Activated T-cell treated with anti-CD3 and anti-CD28 coated beads, Interleukin-2, amount 50 U/mL, for 48 hours (primary cell): ENCODE results near the gene C11orf98.
"Not testable (repeated sequence)": the region's sequence is repeated elsewhere in the genome, so short reads cannot be mapped to it uniquely, and the experiment has no call there.

Experiments
- DNase-seq, 2 experiments: peaks; one replicate each; pipeline ENCODE4 v3.0.0-alpha.2; 2020

Gene C11orf98

DNA sequence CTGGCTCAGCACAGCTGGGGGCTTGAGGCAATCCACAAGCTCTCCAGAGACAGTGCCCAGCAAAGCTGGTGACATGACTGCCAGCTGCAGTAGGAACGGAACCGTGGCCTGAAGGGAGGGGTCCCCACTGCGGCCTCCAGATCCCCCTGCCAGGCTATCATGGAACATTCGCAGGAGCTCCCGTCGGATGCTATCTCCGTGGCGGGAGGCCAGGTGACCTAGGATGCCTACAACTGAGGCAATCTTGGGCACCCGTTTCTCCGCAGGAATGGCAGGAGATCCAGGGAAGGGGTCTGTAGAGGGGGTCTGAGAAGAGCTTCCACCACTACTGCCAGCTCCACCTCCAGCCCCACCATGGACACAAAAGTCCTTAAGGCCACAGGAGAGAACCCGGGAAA lies 16.0 kb downstream of the C11orf98 start:
- DNase-seq, result no peak

DNA sequence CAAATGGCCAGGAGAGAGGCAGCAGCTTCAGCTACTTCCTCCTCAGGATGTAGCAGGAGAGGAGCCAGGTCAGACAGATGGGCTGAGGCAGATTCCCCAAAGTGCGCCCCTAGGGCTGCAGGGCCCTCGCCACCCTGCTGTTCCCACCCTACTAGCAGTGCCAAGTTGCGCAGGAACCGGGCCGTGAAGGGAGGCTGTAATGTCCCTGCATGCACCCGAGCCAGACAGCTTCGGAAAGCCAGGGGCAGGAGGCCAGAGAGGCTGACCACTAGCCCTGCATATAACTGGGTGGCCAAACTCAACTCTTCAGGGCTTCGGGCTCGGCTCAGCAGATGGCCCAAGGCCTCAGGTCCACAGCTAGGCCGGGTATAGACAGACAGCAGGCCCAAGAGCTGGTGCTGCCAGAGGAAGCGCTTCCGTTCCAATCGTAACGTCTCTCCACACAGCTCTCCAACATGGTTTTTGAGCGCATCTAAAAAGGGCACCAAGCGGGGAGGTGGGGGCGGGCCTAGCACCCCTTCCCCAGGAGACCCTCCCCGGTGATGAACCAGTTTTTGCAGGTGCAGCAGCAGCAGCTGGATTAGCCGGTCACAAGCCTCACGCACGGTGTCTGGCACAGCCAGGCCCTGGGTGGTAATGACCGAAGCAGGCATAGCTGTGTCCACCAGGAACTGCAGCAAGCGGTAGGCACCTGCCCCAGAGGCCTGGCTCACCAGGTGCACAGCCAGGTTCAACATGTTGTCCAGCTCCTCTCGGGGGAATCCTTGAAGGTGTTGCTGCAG lies 16.6 kb downstream of the C11orf98 start:
- no peak for DNase-seq

DNA sequence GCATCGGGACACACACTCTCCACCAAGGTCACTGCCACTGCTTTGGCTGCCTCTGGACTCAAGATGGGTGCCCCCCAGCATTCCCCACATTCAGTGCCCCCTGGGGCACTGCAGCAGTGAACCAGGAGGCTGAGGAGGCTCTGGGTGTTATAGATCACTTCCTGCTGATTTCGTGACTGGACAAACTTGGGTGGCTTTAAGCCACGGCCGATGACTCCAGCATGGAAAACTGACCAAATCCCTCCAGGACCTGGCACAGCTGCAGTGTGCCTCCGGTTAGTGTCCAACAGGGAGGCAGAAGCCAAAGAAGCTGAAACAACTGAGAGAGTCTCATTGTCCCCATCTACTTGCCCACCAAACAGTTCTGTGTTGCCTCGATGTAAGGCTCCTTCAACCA lies 17.4 kb downstream of the C11orf98 start:
- no peak for DNase-seq

DNA sequence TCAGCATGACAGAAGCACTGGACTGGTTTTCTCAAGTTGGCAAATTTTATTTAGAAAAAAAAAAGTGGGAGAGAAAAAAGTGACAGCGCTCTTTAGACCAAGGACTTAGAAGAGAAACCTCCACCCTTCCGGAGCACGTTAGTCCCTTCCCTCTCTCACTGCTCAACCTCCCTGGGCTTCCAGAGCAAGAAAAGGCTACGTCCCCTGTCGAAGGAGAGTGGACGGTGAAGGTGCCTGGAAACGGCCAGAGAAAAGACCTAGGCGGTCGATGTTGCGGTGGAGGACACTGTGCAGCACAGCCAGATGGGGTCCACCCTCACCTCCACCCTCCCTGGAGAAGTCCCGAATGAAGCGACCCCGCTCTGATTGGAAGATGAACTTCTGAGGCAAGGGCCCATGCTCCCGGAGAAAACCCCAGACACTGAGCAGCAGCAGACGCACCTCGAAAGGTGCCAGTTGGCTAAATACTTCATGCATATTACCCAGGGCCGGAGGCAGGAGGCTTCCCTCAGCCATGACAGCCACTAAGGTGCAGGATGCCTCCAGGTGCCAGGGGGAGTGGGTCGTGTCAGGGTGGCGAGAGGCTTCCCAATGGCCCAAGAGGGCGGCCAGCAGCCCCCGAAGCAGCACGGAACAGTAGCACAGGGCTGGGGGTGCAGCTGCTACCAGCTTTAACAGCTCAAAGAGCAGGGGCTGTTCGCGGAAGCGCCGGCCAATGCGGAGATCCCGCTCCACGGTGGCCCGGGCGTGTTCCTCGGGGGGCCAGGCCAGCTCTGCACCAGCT lies 18.0 kb downstream of the C11orf98 start:
- no peak for DNase-seq

DNA sequence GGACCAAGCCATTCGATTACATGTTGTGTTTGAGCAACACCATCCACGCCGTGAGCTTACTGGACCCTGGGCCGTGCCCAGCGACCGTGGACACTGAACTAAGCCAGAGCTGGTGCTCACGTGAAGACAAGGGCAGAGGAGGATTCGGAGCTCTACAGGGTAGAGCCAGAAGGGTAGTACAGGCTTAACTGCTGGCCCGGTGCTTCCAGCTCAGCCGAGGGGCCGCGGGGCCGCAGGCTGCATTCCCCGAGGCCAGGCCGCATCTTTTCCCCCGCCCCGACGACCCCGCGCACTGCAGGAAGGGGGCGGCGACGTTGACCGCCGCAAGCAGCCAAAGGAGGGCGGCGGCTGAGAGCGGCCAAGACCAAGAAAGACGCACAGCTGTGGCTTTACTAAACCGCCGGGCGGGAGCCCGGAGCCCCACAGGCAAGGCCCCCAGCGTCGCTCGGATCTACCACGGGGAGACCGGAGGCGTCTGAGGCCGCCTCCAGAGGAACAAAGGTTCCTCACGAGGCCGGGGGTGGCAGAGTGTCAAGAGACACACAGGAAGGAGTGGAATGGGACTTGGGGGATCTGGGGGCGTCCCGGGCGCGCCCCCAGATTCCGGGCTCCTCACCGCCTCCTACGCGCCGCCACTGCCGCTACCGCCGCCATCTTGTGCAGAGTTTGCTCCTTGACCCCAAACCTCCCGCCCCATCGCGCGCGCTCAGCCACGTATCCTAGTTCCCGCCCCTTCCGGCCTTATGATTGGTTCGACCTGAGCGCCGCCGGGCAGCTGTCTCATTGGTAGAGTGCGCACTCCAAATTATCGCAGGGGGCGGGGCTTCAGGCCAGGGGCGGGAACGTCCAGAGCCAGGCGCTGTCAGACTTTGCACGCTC lies 18.8 kb downstream of the C11orf98 start, which contains the start of gene GANAB:
GANAB (minus strand) TSS at position 668 of the 879 bp plus-strand sequence; CDS start at position 654, 14 bp downstream.
- DNase-seq, result peak; percentile 99 to 100

DNA sequence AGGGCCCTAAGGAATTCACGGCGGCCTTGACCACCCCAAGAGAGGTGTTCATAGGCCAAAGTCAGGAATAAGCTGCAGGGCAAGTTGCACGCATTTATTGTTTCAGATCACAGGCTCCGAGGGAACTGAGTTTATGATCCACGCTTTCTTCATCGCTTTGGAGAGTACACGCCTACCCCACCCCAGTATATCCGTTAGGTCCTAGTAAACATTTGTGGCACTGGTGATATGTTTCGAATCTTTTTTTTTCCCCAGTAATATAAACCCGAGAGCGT lies 19.4 kb downstream of the C11orf98 start:
- DNase-seq, result peak; percentile 33 to 38

DNA sequence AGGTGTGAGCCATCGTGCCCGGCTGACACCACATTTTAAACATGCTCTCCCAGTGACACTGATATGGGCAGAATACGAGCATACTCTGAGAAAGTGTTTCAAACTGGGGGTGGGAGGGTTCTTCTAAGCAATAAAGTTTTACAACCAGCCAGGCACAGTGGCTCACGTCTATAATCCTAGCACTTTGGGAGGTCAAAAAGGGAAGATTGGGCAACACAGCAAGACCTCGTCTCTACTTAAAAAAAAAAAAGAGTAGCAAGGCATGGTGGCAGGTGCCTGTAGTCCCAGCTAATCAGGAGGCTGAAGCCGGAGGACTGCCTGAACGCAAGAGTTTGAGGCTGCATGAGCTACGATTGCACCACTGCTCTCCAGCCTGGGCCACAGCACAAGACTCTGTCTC lies 20.8 kb downstream of the C11orf98 start:
- no peak for DNase-seq

DNA sequence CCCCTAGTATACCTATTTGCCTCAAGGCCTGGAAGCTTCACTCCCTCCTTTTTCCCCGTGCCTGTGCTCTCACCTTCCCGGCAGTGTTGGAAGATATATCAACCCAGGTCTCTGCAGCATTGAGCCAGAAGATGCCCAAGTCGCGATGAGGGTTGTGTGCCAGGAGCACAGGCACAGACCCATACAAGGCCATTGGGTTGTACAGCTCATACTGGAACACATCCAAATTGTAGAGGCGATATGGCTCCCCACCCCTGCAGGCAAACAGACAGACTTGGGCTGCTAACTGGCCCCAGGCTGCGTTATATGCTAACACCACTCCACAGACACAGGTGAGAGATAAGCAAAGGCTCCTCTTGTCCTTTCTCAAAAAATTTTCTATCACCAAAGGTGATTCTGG lies 32.5 kb downstream of the C11orf98 start:
- DNase-seq, result no peak

DNA sequence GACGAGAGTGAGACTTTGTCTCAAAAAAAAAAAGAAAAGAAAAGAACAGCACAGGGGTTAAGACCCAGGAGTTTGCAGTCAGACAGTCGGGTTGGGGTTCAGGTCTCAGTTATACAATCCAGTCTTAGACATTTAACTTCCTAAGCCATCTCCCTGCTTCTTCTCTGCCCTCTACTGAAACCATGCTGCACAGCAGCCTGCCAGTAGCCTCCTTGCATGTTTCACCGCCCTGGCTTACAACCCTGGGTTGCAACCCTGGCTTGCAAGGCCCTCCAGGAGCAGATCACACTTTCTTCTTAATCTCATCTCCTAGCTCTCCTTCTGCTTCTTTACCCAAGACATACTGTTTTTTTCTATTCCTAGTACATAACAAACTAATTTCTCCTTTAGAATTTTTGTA lies 37.3 kb downstream of the C11orf98 start:
- DNase-seq, result no peak

DNA sequence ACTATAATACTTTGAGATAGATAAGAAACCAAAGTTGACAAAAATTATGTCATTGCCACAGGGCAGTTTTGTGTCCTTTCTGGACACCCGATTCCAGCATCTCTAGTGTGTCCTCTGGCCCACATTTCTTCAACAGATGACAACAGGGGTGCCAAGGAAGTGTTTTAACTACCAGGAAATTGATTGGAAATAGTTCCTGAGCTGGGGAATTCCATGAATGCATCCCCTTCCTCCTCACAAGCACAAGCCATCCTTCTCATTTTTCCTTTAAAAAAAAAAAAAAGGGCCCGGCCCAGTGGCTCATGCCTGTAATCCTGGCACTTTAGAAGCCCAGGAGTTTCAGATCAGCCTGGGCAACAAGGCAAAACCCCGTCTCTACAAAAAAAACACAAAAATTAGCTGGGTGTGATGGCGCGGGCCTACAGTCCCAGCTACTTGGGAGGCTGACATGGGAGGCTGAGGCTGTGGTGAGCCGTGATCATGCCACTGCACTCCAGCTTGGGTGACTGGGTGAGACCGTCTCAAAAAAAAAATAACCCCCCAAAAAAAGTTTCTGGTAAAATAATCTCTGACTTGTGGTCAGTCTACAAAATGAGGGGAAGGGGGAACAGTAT lies 42.4 kb downstream of the C11orf98 start:
- DNase-seq, result no peak

DNA sequence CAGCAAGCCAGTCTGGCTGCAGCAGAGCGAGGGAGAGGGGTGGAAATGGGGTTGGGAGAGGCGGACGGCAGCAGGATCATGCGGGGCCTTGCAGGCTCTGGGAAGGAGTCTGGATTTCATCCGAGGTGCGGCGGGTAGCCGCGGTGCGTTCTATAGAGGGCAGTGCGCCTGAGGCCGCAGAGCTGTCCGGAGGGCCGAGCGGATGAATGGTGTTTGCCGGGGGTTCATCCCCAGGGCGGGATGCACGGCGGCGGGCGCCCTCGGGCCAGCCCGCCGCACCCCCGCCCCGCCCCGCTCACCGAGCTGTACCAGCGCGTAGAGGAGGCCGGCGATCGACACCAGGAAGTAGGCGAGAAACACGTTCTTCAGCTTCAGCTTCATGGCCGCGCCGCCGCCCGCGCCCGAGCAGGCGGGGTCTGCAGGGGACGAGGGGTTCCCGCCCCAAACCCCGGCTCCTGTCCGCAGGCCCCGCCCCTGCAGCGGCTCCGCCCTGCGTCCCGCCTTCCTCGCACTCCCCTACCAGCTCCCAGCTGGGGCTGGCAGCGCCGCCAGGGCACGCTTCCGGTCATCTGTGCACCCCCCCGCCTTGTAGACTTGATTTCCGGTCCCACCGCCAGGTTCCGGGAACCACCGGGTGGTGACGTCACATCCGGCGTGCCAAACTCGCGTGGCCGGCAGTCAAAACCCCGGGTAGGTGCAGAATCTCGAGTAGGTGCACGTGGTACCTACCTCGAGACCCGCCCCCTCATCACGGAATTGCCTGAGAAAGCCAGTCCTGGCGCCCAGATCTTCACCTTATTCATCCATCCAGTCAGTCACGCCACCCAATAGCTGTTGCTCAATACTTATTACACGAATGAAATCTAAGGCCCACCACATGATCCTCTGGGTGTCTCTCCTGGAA lies 43.2 kb downstream of the C11orf98 start, which contains the start of gene B3GAT3:
B3GAT3 (minus strand) TSS at position 420 of the 904 bp plus-strand sequence; CDS start at position 381, 39 bp downstream.
- DNase-seq, result peak; percentile 96 to 97

DNA sequence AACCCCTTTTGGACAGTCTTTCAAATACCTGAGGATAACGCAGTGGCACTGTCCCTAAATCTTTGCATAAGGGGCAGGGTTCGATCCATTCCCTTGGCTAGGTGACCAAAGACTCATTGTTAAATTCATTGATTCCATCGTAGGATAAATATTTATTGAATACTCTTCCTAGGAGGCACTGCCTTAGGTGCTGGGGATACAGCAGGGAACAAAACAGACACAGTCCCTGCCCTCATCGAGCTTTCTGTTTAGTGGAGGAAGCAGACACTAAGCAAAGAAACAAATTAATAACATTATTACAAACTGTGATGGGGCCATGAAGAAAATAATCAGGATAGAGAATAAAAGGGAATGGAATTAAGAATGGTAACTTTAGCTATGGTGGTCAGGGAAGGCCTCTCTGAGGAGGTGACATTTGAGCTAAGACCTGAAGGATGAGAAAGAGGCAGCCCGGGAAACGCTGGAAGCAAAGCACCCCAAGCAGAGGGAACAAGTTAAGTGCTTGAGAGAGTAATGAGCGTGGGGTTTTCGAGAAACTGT lies 43.9 kb downstream of the C11orf98 start:
- no peak for DNase-seq

DNA sequence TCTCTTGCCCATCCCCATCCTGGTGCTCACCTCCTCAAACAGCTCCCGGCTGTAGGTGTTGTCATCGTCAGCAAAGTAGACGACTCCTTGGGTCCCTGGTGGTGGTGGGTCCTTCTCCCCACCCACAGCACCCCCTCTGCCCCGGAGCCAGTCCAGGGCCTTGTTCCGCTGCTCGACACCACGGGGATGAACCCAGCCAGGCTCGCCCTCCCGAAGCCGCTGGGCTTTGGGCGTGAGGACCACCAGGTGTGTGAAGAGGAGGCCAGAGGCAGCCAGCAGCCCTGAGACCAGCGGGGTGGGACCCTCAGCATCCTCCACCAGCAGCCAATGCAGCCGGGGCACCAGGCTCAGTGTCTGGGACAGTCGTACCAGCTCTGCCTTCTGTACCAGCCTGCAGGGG lies 48.1 kb downstream of the C11orf98 start:
- not testable (repeated sequence) for DNase-seq

DNA sequence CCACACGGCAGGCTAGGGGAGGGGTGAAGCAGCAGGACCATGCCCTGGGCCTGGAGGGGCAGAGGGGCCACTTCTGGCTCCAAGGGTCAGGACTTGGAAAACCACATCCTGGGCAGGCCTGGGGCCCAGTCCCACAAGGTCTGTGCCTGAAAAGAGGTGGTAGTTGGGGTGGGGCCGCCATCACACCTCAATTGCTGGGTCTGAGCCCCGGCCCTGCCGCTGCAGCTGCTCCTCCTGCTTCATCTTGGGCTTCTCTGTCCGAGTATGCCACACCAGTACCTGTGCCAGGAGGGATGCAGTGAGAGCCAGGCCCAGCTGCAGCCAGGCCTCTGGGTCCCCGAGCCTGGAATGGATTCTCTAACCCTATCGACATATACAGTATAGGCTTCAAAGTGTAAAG lies 49.5 kb downstream of the C11orf98 start:
- DNase-seq, result no peak

DNA sequence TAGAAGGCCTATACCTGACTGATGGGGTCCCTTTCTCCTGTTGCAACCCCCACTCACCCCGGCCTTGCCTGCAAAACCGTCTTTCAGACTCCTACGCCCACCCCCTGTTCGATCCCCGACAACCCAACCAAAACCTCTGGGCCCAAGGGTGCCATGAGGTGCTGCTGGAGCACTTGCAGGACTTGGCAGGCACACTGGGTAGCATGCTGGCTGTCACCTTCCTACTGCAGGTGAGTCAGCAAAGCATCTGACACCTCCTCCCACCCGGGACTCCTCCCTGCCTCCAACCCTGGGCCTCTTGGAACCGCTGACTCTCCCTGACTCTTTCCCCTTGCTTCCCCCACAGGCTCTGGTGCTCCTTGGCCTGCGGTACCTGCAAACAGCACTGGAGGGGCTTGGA lies 50.7 kb downstream of the C11orf98 start:
- DNase-seq, result peak; percentile 62 to 71

DNA sequence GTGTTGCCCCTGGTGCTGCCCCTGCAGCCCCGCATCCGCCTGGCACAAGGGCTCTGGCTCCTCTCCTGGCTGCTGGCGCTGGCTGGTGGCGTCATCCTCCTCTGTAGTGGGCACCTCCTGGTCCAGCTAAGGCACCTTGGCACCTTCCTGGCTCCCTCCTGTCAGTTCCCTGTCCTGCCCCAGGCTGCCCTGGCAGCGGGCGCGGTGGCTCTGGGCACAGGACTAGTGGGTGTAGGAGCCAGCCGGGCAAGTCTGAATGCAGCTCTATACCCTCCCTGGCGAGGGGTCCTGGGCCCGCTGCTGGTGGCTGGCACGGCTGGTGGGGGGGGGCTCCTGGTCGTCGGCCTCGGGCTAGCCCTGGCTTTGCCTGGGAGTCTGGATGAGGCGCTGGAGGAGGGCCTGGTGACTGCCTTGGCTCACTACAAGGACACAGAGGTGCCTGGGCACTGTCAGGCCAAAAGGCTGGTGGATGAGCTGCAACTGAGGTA lies 51.7 kb downstream of the C11orf98 start:
- peak in 1 of 2 experiments; percentile 36 for DNase-seq
